C4-2B (cell line): ENCODE measurements around the gene EDN2.

Experiments
- CTCF ChIP-seq: fragments of 450-650 bp; conservative IDR thresholded peaks from 2 replicates; pipeline ENCODE4 v1.5.1; 2017; ENCODE audit warnings: mild to moderate bottlenecking
- ZFX ChIP-seq: fragments of 450-650 bp; IDR thresholded peaks from 2 replicates; pipeline ENCODE4 v1.6.1; 2017

GRCh38 chr1:41483960-41484401 lies 502 bp downstream of the EDN2 start:
- TF ChIP-seq CTCF (no peak), ZFX (no peak)
